ENCODE measurements around the gene SCGB1D1. TPM values are rescaled to one million over a fixed set of nuclear protein-coding genes. Genes with fewer than 3 reads are reported as not detected.
A peak's percentile ranks its signal among the peaks of the same experiment; 100 is the strongest.

The SCGB1D1 gene
- total and polyA plus RNA-seq, 2 of the 8 experiments (the other 6 are each of a cell fraction or from before 2014, with no cell fraction given): not detected

DNA sequence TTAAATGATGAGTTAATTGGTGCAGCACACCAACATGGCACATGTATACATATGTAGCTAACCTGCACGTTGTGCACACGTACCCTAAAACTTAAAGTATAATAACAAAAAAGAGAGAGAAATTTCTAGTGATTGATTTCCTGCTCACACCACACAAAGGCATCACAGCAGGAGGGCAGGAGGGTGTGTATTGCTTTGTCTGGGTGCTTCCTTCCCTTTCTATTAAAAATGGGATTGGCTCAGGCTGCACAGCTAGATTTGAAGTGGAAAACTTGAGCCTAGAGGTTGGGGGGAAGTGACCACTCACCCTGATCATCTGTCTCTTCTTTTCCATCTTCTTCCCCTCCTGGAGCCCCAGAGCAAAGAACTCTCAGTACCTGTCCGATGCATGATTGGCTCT, 51.1 kb downstream of the SCGB1D1 start:
- 86% methylated on average over 1 of the region's 3 CpGs; no CpG with 5 or more reads in 1 of the 2 experiments for WGBS, 2 experiments (ENCODE audit: extremely low coverage in 1 of 2, insufficient coverage in 1 of 2, insufficient read length in 1 of 2, insufficient replicate concordance in 2 of 2, low coverage in 1 of 2, low lambda C conversion rate in 2 of 2, missing lambda C conversion rate in 1 of 2)
- Histone ChIP-seq H3K56ac (replicated peaks; ENCODE audit: insufficient read length, low read depth, low read length) (no peak overlapping the region), H3K79me2 (ENCODE audit: control insufficient read depth in 1 of 2, insufficient read depth in 2 of 2, low read length in 2 of 2) (no peaks in the 10 kb centered on the region), H4K20me1 (replicated peaks in 1 of 2; ENCODE audit: control insufficient read depth in 1 of 2, insufficient read depth in 2 of 2, low read length in 2 of 2) (peaks cover 0 to 2% of the 10 kb centered on the region in 2 experiments), H3K14ac (ENCODE audit: insufficient read length) (no peak overlapping the region), H3K9ac (replicated peaks in 1 of 4; ENCODE audit: extremely low read depth in 1 of 4, low read depth in 3 of 4, low read length in 3 of 4) (no peak overlapping the region), H3K4me1 (replicated peaks in 1 of 4; ENCODE audit: control insufficient read depth in 3 of 4, insufficient read depth in 4 of 4, low read length in 3 of 4) (peaks cover 0 to 5% (median under 1%) of the 10 kb centered on the region in 4 experiments; a peak in 4 of 7 replicates), H2BK120ac (replicated peaks; ENCODE audit: low read depth, low read length) (no peak overlapping the region), H4K5ac (ENCODE audit: insufficient read length, low read depth, low read length) (no peak overlapping the region), H2AK5ac (ENCODE audit: low read depth, low read length) (no peak overlapping the region), H3K4me3 (ENCODE audit: extremely low read depth in 1 of 4, insufficient read depth in 2 of 4, low read depth in 3 of 4, low read length in 4 of 4) (no peak overlapping the region), H3K4me2 (ENCODE audit: insufficient read depth in 1 of 2, low read depth in 2 of 2, low read length in 2 of 2) (no peak overlapping the region), H3K27me3 (replicated peaks in 1 of 4; ENCODE audit: control insufficient read depth in 3 of 4, extremely low read depth in 1 of 4, insufficient read depth in 3 of 4, low read length in 3 of 4) (peaks cover 0 to 1% (median 0%) of the 10 kb centered on the region in 4 experiments; a peak in 1 of 7 replicates), H3K18ac (ENCODE audit: extremely low read depth, low read length) (no peak overlapping the region), H4K91ac (replicated peaks; ENCODE audit: insufficient read length, low read length) (no peak overlapping the region), H2BK15ac (ENCODE audit: low read length) (no peak overlapping the region), H3K23me2 (ENCODE audit: low read depth, low read length) (peaks cover 3% of the 10 kb centered on the region; the same call in 1 of the 2 replicates), H3K9me3 (ENCODE audit: insufficient read depth in 2 of 2, low read depth in 1 of 2, low read length in 1 of 2) (no peaks in the 10 kb centered on the region), H4K8ac (ENCODE audit: extremely low read depth, insufficient read depth, low read length) (no peak overlapping the region), H3K79me1 (ENCODE audit: low read depth, low read length) (no peaks in the 10 kb centered on the region), H3K36me3 (ENCODE audit: control insufficient read depth in 2 of 4, insufficient read depth in 4 of 4, low read length in 3 of 4) (no peaks in the 10 kb centered on the region), H3K27ac (ENCODE audit: low read depth, low read length) (no peak overlapping the region), H3K4ac (replicated peaks; ENCODE audit: insufficient read length, low read depth, low read length) (no peak overlapping the region), H2BK5ac (ENCODE audit: low read depth, low read length) (no peak overlapping the region), H2BK20ac (ENCODE audit: low read length) (no peak overlapping the region), H2BK12ac (ENCODE audit: low read depth, low read length) (no peak overlapping the region), H2AFZ (ENCODE audit: low read length) (0 out of 2 replicates have a peak overlapping the region, but pooled peaks have one; percentile 2), H3K23ac (ENCODE audit: insufficient read length) (no peak overlapping the region)
- ChIA-PET CTCF (ENCODE audit: partially characterized antibody) (interaction anchor here (0.7 to 3.3 kb wide), 4 partner anchors 22 to 275 kb away, joined by 3 to 12 read pairs (median 4); no protein-coding TSS in a partner anchor), POLR2A (ENCODE audit: partially characterized antibody) (no interaction called here)
- no peak for FAIRE-seq
- DNase-seq (ENCODE audit: low read depth in 1 of 2, low spot score in 2 of 2): no peak
- TF ChIP-seq ZNF274 (IDR thresholded peaks at IDR 0.05; ENCODE audit: borderline replicate concordance, extremely low read depth, low read length): no peak
- no peak for TF ChIP-seq TAF7 (optimal IDR thresholded peaks at IDR 0.05; ENCODE audit: borderline replicate concordance, low read depth, low read length)
- TF ChIP-seq PHF8 (conservative IDR thresholded peaks at IDR 0.05; ENCODE audit: low read depth, low read length): no peak
- TF ChIP-seq, protein P1, sequence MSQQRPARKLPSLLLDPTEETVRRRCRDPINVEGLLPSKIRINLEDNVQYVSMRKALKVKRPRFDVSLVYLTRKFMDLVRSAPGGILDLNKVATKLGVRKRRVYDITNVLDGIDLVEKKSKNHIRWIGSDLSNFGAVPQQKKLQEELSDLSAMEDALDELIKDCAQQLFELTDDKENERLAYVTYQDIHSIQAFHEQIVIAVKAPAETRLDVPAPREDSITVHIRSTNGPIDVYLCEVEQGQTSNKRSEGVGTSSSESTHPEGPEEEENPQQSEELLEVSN (IDR thresholded peaks at IDR 0.05): no peak
- TF ChIP-seq KDM5A (IDR thresholded peaks at IDR 0.05; ENCODE audit: low read length): no peak
- no peak for TF ChIP-seq CTBP2 (IDR thresholded peaks at IDR 0.05; ENCODE audit: borderline replicate concordance, insufficient read depth, insufficient read length, low read length)
- TF ChIP-seq MAX (IDR thresholded peaks at IDR 0.05): no peak
- TF ChIP-seq TAF1 (IDR thresholded peaks at IDR 0.05; ENCODE audit: low read depth, low read length): no peak
- no peak for TF ChIP-seq SRF (IDR thresholded peaks at IDR 0.05; ENCODE audit: low read depth, low read length)
- TF ChIP-seq POLR2AphosphoS5 (IDR thresholded peaks at IDR 0.05; ENCODE audit: low read depth, low read length): no peak
- TF ChIP-seq CHD2 (IDR thresholded peaks at IDR 0.05; ENCODE audit: low read length): no peak
- no peak for TF ChIP-seq CHD1 (IDR thresholded peaks at IDR 0.05; ENCODE audit: low read depth, low read length)
- no peak for TF ChIP-seq NANOG (IDR thresholded peaks at IDR 0.05; ENCODE audit: insufficient read depth, low read depth, low read length, poor library complexity, severe bottlenecking)
- TF ChIP-seq JUND (IDR thresholded peaks at IDR 0.05; ENCODE audit: low read length): no peak

Data from H1 (cell line).